Measurements from ENCODE around the gene FGD1.

GRCh38 chrX:54529552-54530356 lies 33.7 kb upstream of the FGD1 start, which contains the start of gene GNL3L:
- TF ChIP-seq CTCF (IDR thresholded peaks at IDR 0.05) (no peak), POLR2AphosphoS5 (IDR thresholded peaks at IDR 0.05) (peak; percentile 71), POLR2A (IDR thresholded peaks at IDR 0.05) (peak; percentile 42)
